SK-N-MC (cell line): ENCODE data around the gene DNAH8.
"Not testable (repeated sequence)": the region's sequence is repeated elsewhere in the genome, so short reads cannot be mapped to it uniquely, and the experiment has no call there.

Source experiments
- EZH2 ChIP-seq: fragments of 200-600 bp; sonication (generic); IDR thresholded peaks from one replicate; pipeline ENCODE4 v1.6.1; 2017; ENCODE audit warnings: antibody characterized with exemption
- POLR2AphosphoS5 ChIP-seq: IDR thresholded peaks from 2 replicates; pipeline ENCODE4 v1.6.1; 2012; ENCODE audit warnings: mild to moderate bottlenecking, low read depth, low read length, borderline replicate concordance

DNA sequence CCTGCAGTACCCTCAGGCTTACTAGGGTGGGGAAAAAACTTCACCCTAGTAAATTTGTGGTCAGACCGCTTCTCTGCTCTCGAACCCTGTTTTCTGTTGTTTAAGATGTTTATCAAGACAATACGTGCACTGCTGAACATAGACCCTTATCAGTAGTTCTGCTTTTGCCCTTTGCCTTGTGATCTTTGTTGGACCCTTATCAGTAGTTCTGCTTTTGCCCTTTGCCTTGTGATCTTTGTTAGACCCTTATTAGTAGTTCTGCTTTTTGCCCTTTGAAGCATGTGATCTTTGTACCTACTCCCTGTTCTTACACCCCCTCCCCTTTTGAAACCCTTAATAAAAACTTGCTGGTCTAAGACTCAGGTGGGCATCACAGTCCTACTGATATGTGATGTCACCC lies 15.4 kb upstream of the DNAH8 start:
- not testable (repeated sequence) for TF ChIP-seq EZH2, POLR2AphosphoS5
